Muscle layer of duodenum (tissue), 2 donors: Measurements from ENCODE around the gene CNTNAP2.

Experiments
- H3K27ac ChIP-seq: one replicate; pipeline ENCODE4 v1.7.0; 2013; ENCODE audit warnings: mild to moderate bottlenecking, low read length
- H3K27me3 ChIP-seq: one replicate; pipeline ENCODE4 v1.7.0; 2013; ENCODE audit warnings: low read depth, mild to moderate bottlenecking, control low read depth, low read length
- H3K36me3 ChIP-seq, 2 donors: one replicate each; pipeline ENCODE4 v1.7.0; 2013; ENCODE audit warnings: low read length in 2 of 2, control low read depth in 1 of 2, mild to moderate bottlenecking in 1 of 2; ENCODE audit not compliant: insufficient read depth in 2 of 2, control insufficient read depth in 1 of 2
- H3K4me1 ChIP-seq, 2 donors: one replicate each; pipeline ENCODE4 v1.7.0; 2013; ENCODE audit warnings: low read length in 2 of 2, mild to moderate bottlenecking in 2 of 2, control low read depth in 1 of 2, moderate library complexity in 1 of 2; ENCODE audit not compliant: insufficient read depth in 2 of 2, control insufficient read depth in 1 of 2
- H3K4me3 ChIP-seq, 2 donors: one replicate each; pipeline ENCODE4 v1.7.0; 2013; ENCODE audit warnings: low read length in 2 of 2, low read depth in 1 of 2, mild to moderate bottlenecking in 1 of 2
- H3K9me3 ChIP-seq, 2 donors: one replicate each; pipeline ENCODE4 v1.7.0; 2013; ENCODE audit warnings: low read length in 2 of 2, control low read depth in 1 of 2, mild to moderate bottlenecking in 1 of 2; ENCODE audit not compliant: control insufficient read depth in 1 of 2
- donor health status: healthy.

CNTNAP2 gene

GRCh38 chr7:146291900-146292299 lies 175.3 kb downstream of the CNTNAP2 start:
- Histone ChIP-seq H3K27me3 (no peaks in the 10 kb centered on the region), H3K27ac (no peak overlapping the region), H3K9me3 (no peaks in the 10 kb centered on the region), H3K4me1 (no peaks in the 10 kb centered on the region), H3K4me3 (no peak overlapping the region), H3K36me3 (no peaks in the 10 kb centered on the region)

GRCh38 chr7:146296028-146296427 lies 179.4 kb downstream of the CNTNAP2 start:
- no peaks in the 10 kb centered on the region for H3K27me3 ChIP-seq
- no peak overlapping the region for H3K27ac ChIP-seq
- H3K4me3 ChIP-seq: no peak overlapping the region
- no peaks in the 10 kb centered on the region for H3K9me3 ChIP-seq
- H3K36me3 ChIP-seq: no peaks in the 10 kb centered on the region
- H3K4me1 ChIP-seq: no peaks in the 10 kb centered on the region

GRCh38 chr7:146314962-146315361 lies 198.4 kb downstream of the CNTNAP2 start:
- H3K27ac ChIP-seq: no peak overlapping the region
- no peaks in the 10 kb centered on the region for H3K9me3 ChIP-seq
- no peaks in the 10 kb centered on the region for H3K27me3 ChIP-seq
- H3K36me3 ChIP-seq: no peaks in the 10 kb centered on the region
- H3K4me1 ChIP-seq: no peaks in the 10 kb centered on the region
- no peak overlapping the region for H3K4me3 ChIP-seq

DNA sequence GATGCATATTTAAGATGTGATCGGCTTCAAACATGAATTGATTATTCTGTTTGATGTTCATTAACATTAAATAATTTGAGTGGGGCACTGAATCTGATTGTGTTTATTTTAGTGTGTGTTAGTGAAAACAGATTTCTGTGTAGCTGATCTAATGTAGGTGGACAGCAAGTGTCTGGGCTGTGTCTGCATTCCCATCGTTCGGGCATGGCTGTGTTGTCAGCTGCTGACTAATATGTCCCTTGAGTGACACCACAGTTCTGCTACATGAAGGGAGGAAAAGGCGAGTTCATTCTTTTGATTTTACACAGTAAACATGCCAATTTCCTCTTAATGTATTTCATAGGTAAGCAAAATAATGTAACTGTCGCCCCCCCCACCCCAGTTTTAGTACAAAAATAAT lies 203.0 kb downstream of the CNTNAP2 start:
- no peaks in the 10 kb centered on the region for H3K9me3 ChIP-seq
- H3K4me1 ChIP-seq: no peaks in the 10 kb centered on the region
- H3K27ac ChIP-seq: no peak overlapping the region
- no peaks in the 10 kb centered on the region for H3K27me3 ChIP-seq
- no peaks in the 10 kb centered on the region for H3K36me3 ChIP-seq
- no peak overlapping the region for H3K4me3 ChIP-seq

- Histone ChIP-seq H3K36me3 (no peaks in the 10 kb centered on the region), H3K9me3 (no peaks in the 10 kb centered on the region), H3K4me3 (no peak overlapping the region), H3K27ac (no peak overlapping the region), H3K4me1 (no peaks in the 10 kb centered on the region), H3K27me3 (no peaks in the 10 kb centered on the region)
Observed at GRCh38 chr7:146321301-146321700, 204.7 kb downstream of the CNTNAP2 start.

- no peak overlapping the region for H3K4me3 ChIP-seq
- H3K27me3 ChIP-seq: no peaks in the 10 kb centered on the region
- H3K36me3 ChIP-seq: no peaks in the 10 kb centered on the region
- H3K4me1 ChIP-seq: no peaks in the 10 kb centered on the region
- H3K9me3 ChIP-seq: no peaks in the 10 kb centered on the region
- no peak overlapping the region for H3K27ac ChIP-seq
Observed at GRCh38 chr7:146331369-146331768, 214.8 kb downstream of the CNTNAP2 start.

GRCh38 chr7:146345251-146345650 lies 228.7 kb downstream of the CNTNAP2 start:
- no peaks in the 10 kb centered on the region for H3K36me3 ChIP-seq
- H3K27me3 ChIP-seq: no peaks in the 10 kb centered on the region
- H3K4me3 ChIP-seq: no peak overlapping the region
- no peak overlapping the region for H3K27ac ChIP-seq
- no peaks in the 10 kb centered on the region for H3K4me1 ChIP-seq
- H3K9me3 ChIP-seq: no peaks in the 10 kb centered on the region

DNA sequence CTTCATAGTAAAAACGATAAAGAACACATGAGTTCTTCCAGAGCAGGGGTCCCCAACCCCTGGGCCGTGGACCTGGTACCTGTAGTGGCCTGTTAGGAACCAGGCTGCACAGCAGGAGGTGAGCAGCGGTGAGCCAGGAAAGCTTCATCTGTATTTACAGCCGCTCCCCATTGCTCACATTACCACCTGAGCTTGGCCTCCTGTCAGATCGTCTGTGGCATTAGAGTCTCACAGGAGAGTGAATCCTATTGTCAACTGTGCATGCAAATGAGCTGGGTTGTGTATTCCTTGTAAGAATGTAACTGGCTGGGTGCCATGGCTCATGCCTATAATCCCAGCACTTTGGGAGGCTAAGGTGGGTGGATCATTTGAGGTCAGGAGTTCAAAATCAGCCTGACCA lies 229.5 kb downstream of the CNTNAP2 start:
- H3K36me3 ChIP-seq: no peaks in the 10 kb centered on the region
- H3K27me3 ChIP-seq: no peaks in the 10 kb centered on the region
- no peak overlapping the region for H3K27ac ChIP-seq
- no peaks in the 10 kb centered on the region for H3K4me1 ChIP-seq
- H3K9me3 ChIP-seq: no peaks in the 10 kb centered on the region
- no peak overlapping the region for H3K4me3 ChIP-seq

GRCh38 chr7:146355216-146355615 lies 238.6 kb downstream of the CNTNAP2 start:
- Histone ChIP-seq H3K36me3 (no peaks in the 10 kb centered on the region), H3K9me3 (no peaks in the 10 kb centered on the region), H3K27me3 (no peaks in the 10 kb centered on the region), H3K27ac (no peak overlapping the region), H3K4me1 (no peaks in the 10 kb centered on the region), H3K4me3 (no peak overlapping the region)

DNA sequence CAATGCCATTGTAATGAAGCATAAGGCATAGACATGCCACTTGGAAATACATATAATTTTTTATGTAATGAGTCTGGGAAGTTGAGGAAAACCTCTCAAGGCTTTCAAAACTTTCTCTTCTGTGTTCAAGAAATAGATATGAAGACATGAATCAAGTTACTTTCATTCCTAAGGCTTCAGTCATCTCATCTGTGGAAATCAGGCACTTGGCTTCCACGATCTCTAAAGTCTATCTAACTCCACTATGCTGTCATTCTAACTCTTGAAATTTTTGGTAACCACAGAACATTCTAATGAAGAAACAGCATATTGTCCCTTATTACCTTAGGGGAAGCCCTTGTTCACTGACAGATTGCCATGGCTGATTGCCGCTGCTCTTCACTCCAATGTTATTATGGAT lies 242.6 kb downstream of the CNTNAP2 start:
- Histone ChIP-seq H3K4me1 (no peaks in the 10 kb centered on the region), H3K27me3 (no peaks in the 10 kb centered on the region), H3K9me3 (no peaks in the 10 kb centered on the region), H3K27ac (no peak overlapping the region), H3K36me3 (no peaks in the 10 kb centered on the region), H3K4me3 (no peak overlapping the region)

GRCh38 chr7:146366938-146367337 lies 250.3 kb downstream of the CNTNAP2 start:
- Histone ChIP-seq H3K36me3 (no peaks in the 10 kb centered on the region), H3K9me3 (no peaks in the 10 kb centered on the region), H3K4me3 (no peak overlapping the region), H3K27ac (no peak overlapping the region), H3K27me3 (no peaks in the 10 kb centered on the region), H3K4me1 (no peaks in the 10 kb centered on the region)

DNA sequence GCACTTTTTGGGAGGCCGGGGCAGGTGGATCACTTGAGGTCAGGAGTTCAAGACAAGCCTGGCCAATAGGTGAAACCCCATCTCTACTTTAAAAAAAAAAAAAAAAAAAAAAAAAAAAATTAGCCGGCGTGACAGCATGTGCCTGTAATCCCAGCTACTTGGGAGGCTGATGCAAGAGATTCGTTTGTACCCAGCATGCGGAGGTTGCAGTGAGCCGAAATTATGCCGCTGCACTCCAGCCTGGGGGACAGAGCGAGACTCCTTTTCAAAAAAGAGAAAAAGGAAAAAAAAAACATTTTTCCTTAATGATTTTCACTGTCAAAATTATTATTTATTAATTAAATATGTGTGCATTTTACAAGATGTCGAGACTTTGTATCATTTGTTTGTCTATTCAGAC lies 253.6 kb downstream of the CNTNAP2 start:
- H3K27ac ChIP-seq: no peak overlapping the region
- no peaks in the 10 kb centered on the region for H3K4me1 ChIP-seq
- no peak overlapping the region for H3K4me3 ChIP-seq
- H3K9me3 ChIP-seq: no peaks in the 10 kb centered on the region
- H3K36me3 ChIP-seq: no peaks in the 10 kb centered on the region
- H3K27me3 ChIP-seq: no peaks in the 10 kb centered on the region
